ENCODE data around the gene FAM118B.
"Not testable (repeated sequence)": the region's sequence is repeated elsewhere in the genome, so short reads cannot be mapped to it uniquely, and the experiment has no call there.

The FAM118B gene

DNA sequence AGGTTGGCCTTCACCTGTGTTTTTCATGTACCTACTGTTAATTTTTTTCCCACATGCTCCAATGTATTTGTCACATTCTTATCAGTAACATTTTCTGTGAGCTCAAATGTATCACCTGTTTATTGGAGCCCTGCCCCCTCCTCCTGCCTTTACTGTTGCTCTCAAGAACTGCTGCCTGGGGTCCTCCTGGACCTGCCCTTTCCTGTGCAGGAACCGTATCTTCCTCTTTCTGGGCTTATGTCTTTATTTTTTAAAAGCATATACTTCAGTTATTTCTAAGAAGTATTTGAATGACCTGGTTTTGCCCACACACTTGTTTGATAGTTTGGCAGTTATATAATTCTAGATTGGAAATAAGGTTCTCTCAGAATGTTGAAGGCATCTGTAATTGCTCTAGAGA is 5.9 kb downstream of the FAM118B start:
- DNase-seq (ENCODE audit: low read depth in 2 of 2), result no peak

GRCh38 chr11:126219547-126219946 is 8.0 kb downstream of the FAM118B start:
- DNase-seq (ENCODE audit: low read depth in 2 of 2), result no peak

DNA sequence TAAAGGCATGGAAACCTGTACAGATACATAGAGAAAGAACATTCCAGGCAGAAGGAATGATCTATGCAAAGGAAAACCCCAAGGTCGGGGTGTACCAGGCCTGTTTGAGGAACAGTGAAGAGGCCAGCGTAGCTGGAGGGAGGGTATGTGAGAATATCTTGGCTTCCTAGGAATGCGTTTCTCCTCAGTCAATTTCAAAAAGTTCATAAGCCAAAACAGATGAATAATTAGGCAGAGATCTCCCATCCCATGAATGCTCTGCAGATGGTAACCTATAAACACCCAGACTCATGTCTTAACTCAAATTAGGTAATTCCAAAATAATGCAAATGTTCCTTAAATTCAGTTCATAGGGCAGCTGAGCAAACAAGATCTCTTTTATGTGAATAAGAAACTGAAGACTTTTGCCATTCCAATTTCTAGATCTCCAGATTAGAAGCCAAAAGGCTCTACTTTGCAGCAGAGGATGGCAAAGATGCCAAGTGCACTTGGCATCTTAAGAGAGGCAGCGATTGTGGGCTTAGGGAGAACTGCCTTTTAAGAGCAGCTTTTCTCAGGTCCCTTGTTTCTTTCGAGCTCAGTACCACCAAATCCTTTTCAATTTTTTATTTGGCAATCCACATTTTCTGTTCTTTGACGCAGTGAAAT is 13.2 kb downstream of the FAM118B start:
- DNase-seq (ENCODE audit: low read depth in 2 of 2), result no peak

DNA sequence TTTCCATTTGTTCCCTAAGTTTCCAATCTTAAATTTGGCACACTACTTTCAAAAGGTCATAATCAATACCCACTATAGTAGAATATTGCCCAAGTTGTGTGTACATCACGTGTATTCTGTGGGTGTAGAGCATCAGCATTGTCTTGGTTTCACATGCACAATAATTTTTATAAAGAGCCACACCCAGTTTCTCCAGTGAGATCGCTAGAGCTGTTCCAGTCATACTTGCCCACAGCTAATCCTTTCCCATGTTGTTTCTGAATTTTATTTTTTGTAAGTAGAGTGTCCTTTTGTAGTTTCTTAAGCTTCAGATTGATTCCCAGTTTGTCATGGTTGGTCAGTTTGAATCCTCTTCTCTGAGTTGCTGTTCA is 13.7 kb downstream of the FAM118B start:
- no peak for DNase-seq (ENCODE audit: low read depth in 2 of 2)

- DNase-seq (ENCODE audit: low read depth in 2 of 2), result no peak
These were observed 14.9 kb downstream of the FAM118B start for GRCh38 chr11:126226334-126227084.

DNA sequence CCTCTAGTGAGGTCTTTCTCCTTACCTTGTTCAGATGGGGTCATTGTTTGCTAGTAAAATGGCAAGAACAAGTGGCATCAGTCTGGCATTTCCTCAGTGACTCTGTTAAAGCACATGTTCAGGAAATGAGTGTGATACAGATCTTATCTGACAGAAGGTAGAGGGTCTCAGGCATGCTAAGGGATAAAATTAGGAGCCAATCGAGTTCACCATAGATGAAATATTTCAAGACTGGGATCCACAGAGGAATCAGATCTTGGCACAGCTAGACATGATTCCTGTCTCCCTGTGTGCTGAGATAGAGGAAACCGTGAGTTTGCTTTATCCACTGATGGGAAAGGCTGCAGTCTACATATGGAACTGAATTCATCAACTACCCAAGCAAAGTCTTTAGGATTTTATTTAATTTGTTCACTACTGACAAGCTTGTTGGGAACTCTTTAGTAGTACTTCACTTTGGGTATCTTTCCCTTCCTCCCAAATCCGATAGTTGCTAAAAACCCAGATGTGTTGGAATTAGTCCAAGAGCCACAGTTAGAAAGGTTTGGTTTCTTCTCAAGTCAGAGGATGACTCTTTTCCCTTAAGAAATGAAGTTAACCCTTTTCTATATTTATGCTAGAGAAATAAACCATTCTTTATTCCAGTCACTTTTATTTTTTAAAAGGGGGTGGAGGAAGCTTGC is 18.4 kb downstream of the FAM118B start:
- peak; percentile 35 to 44 for DNase-seq (ENCODE audit: low read depth in 2 of 2)

GRCh38 chr11:126231725-126232459 is 20.3 kb downstream of the FAM118B start:
- DNase-seq (ENCODE audit: low read depth in 2 of 2), result peak in 1 of 2 experiments; percentile 8

GRCh38 chr11:126232683-126233082 is 21.1 kb downstream of the FAM118B start:
- DNase-seq (ENCODE audit: low read depth in 2 of 2), result no peak

GRCh38 chr11:126233391-126233790 is 21.8 kb downstream of the FAM118B start:
- DNase-seq (ENCODE audit: low read depth in 2 of 2), result no peak

DNA sequence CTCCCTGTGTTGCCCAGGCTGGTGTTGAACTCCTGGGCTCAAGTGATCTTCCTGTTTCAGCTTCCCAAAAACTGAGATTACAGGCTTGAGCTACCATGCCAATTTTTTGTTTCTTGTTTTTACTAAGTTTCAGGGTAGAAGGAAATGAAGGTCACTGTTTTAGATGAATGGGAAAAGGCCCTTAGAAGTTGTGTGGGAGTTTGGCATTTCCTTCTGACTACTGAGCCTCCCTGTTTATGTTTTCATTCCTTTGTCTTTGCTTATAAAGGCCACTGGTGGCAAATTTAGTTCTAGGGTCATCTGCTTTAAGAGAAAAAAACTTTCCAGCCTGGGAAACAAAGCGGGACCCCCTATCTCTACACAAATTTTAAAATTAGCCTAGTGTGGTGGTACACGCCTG is 35.1 kb downstream of the FAM118B start:
- DNase-seq (ENCODE audit: low read depth in 2 of 2), result no peak

DNA sequence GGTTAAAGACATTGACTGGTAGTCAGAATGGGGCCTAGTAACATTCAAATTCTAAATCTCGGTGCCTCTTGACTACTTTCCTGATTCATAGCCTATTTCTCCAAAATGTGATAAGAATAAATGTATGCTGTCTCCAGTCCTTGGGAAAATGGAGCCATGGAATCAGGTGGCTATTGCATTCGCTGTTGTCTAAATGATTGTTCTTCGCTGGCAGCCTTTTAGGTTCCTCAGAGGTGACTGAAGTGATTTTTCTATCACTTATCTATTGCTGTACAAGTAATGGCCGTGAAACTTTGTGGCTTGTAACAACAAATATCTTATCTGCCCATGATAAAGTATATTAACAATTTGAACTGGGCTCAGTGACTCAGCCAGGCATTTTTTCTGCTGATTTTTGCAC is 41.7 kb downstream of the FAM118B start:
- no peak for DNase-seq (ENCODE audit: low read depth in 2 of 2)

DNA sequence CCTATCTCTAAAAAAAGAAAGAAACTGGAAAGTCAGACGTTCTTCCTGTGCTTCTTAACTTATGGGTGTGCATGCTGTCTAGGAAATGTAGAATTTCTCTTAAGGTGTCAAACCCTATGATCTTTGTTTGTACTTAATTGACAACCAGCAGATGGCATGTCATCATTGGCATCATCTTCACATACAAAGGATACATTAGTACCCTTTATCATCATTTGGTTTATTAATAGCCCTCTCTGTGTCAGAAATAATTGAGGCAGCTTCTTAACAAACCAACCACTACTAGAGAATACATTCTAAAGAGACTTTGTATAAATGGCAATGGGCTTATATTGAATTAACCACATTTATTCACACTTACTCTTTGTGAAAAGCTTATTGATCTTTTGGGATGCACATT is 43.2 kb downstream of the FAM118B start:
- DNase-seq (ENCODE audit: low read depth in 2 of 2), result no peak

- not testable (repeated sequence) for DNase-seq (ENCODE audit: low read depth in 2 of 2)
These were observed 43.9 kb downstream of the FAM118B start for GRCh38 chr11:126255507-126255906.

- DNase-seq (ENCODE audit: low read depth in 2 of 2), result no peak
These were observed 44.6 kb downstream of the FAM118B start for GRCh38 chr11:126256216-126256615.

DNA sequence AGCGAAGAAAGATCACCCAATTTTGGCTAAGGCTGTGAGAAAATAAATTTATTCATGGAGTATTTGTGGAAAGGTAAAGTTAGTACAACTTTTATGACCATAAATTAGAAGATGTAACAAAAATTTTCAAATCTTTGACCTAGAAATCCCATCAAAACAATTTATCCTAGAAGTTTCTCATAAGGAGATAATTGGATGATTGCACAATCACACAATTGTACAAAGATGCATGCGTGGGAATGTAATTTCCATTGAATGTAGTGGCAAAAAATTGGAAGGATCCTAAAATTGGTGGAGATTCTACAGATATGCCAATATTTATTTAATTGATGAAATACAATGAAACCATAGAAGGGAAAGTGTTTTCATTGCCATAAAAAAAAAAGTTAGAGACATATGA is 45.6 kb downstream of the FAM118B start:
- no peak for DNase-seq (ENCODE audit: low read depth in 2 of 2)

DNA sequence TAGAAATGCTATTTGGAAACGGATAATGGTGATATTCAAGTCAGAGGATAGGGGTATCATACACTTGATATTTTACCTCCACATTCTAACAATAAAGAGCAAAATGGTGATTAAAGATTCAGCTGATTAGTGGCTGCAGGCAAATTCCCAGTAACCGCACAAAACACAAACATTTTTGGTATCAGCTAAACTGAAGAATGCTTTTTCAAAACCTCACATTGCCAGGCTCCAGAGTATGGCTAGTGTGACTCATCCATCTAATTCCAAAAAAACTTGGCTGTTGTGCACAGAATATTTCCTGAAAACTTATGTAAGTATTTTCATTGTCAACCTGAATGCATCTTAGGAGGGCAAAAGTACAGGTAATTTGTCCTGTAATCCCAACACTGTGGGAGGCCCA is 46.2 kb downstream of the FAM118B start:
- peak; percentile 31 to 33 for DNase-seq (ENCODE audit: low read depth in 2 of 2)

GRCh38 chr11:126262216-126262615 is 50.6 kb downstream of the FAM118B start:
- no peak for DNase-seq (ENCODE audit: low read depth in 2 of 2)

GRCh38 chr11:126263489-126263888 is 51.9 kb downstream of the FAM118B start:
- DNase-seq (ENCODE audit: low read depth in 2 of 2), result no peak

- DNase-seq (ENCODE audit: low read depth in 2 of 2), result no peak
These were observed 54.2 kb downstream of the FAM118B start for GRCh38 chr11:126265811-126266210.

GRCh38 chr11:126267650-126268049 is 56.1 kb downstream of the FAM118B start:
- DNase-seq (ENCODE audit: low read depth in 2 of 2), result no peak

DNA sequence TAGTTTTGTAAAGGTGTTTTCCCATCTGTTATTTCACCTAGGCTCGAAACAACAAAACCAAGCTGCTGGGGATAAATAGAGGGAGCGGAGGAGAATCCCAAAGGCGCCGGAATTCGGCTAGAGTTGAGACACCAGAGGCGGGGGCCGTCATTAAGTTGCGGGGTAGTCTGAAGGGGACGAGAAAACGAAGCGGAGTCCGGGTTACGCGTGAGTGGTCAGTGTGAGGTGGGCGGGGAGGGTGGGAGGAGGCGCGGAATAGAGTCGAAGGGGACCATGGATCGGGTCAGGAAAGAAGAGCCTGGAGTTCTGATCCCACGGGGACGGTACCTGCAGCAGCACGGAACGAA is 56.8 kb downstream of the FAM118B start:
- no peak for DNase-seq (ENCODE audit: low read depth in 2 of 2)

All from fibroblast of skin of left quadriceps (primary cell).